ENCODE results near the gene TMC1. TPM values are rescaled to one million over a fixed set of nuclear protein-coding genes. Genes with fewer than 3 reads are reported as not detected.

The TMC1 gene
- total and polyA plus RNA-seq, 2 of the 8 experiments (the other 6 are each of a cell fraction or from before 2014, with no cell fraction given) = 0.95 to 0.98 TPM

DNA sequence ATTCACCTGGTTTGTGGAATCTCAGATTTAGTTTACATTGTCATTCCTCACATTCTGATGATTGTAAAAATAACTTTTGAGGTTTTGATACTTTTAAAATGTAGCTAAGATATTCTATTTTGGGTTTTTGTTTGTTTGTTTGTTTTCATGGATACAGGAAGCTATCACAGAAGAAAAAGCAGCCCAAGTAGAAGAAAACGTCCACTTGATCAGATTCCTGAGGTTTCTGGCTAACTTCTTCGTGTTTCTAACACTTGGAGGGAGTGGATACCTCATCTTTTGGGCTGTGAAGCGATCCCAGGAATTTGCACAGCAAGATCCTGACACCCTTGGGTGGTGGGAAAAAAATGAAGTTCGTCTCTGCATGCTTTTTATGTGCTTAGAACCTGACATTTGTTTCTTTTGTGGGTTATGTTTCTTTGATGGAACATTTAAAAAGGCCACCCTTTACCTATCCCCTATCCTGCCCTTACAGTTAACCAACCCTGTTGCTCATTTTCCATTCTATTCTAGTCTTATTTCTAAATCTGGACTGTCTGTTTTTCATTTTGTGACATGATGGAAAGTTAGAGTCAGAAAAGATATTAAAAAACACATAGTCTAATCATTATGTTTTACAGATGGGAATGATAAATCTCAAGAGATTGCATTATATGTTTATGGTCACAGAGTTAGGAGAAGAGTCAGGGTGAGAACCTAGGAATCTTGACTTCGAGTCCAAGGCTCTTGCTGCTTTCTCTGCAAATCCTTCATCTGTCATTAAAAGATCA, 267.7 kb downstream of the TMC1 start (continued):
- TF ChIP-seq, protein P1, sequence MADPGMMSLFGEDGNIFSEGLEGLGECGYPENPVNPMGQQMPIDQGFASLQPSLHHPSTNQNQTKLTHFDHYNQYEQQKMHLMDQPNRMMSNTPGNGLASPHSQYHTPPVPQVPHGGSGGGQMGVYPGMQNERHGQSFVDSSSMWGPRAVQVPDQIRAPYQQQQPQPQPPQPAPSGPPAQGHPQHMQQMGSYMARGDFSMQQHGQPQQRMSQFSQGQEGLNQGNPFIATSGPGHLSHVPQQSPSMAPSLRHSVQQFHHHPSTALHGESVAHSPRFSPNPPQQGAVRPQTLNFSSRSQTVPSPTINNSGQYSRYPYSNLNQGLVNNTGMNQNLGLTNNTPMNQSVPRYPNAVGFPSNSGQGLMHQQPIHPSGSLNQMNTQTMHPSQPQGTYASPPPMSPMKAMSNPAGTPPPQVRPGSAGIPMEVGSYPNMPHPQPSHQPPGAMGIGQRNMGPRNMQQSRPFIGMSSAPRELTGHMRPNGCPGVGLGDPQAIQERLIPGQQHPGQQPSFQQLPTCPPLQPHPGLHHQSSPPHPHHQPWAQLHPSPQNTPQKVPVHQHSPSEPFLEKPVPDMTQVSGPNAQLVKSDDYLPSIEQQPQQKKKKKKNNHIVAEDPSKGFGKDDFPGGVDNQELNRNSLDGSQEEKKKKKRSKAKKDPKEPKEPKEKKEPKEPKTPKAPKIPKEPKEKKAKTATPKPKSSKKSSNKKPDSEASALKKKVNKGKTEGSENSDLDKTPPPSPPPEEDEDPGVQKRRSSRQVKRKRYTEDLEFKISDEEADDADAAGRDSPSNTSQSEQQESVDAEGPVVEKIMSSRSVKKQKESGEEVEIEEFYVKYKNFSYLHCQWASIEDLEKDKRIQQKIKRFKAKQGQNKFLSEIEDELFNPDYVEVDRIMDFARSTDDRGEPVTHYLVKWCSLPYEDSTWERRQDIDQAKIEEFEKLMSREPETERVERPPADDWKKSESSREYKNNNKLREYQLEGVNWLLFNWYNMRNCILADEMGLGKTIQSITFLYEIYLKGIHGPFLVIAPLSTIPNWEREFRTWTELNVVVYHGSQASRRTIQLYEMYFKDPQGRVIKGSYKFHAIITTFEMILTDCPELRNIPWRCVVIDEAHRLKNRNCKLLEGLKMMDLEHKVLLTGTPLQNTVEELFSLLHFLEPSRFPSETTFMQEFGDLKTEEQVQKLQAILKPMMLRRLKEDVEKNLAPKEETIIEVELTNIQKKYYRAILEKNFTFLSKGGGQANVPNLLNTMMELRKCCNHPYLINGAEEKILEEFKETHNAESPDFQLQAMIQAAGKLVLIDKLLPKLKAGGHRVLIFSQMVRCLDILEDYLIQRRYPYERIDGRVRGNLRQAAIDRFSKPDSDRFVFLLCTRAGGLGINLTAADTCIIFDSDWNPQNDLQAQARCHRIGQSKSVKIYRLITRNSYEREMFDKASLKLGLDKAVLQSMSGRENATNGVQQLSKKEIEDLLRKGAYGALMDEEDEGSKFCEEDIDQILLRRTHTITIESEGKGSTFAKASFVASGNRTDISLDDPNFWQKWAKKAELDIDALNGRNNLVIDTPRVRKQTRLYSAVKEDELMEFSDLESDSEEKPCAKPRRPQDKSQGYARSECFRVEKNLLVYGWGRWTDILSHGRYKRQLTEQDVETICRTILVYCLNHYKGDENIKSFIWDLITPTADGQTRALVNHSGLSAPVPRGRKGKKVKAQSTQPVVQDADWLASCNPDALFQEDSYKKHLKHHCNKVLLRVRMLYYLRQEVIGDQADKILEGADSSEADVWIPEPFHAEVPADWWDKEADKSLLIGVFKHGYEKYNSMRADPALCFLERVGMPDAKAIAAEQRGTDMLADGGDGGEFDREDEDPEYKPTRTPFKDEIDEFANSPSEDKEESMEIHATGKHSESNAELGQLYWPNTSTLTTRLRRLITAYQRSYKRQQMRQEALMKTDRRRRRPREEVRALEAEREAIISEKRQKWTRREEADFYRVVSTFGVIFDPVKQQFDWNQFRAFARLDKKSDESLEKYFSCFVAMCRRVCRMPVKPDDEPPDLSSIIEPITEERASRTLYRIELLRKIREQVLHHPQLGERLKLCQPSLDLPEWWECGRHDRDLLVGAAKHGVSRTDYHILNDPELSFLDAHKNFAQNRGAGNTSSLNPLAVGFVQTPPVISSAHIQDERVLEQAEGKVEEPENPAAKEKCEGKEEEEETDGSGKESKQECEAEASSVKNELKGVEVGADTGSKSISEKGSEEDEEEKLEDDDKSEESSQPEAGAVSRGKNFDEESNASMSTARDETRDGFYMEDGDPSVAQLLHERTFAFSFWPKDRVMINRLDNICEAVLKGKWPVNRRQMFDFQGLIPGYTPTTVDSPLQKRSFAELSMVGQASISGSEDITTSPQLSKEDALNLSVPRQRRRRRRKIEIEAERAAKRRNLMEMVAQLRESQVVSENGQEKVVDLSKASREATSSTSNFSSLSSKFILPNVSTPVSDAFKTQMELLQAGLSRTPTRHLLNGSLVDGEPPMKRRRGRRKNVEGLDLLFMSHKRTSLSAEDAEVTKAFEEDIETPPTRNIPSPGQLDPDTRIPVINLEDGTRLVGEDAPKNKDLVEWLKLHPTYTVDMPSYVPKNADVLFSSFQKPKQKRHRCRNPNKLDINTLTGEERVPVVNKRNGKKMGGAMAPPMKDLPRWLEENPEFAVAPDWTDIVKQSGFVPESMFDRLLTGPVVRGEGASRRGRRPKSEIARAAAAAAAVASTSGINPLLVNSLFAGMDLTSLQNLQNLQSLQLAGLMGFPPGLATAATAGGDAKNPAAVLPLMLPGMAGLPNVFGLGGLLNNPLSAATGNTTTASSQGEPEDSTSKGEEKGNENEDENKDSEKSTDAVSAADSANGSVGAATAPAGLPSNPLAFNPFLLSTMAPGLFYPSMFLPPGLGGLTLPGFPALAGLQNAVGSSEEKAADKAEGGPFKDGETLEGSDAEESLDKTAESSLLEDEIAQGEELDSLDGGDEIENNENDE (IDR thresholded peaks at IDR 0.05; ENCODE audit: insufficient replicate concordance, low read length) = no peak
- TF ChIP-seq, protein P2, sequence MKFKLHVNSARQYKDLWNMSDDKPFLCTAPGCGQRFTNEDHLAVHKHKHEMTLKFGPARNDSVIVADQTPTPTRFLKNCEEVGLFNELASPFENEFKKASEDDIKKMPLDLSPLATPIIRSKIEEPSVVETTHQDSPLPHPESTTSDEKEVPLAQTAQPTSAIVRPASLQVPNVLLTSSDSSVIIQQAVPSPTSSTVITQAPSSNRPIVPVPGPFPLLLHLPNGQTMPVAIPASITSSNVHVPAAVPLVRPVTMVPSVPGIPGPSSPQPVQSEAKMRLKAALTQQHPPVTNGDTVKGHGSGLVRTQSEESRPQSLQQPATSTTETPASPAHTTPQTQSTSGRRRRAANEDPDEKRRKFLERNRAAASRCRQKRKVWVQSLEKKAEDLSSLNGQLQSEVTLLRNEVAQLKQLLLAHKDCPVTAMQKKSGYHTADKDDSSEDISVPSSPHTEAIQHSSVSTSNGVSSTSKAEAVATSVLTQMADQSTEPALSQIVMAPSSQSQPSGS (IDR thresholded peaks at IDR 0.05; ENCODE audit: low read length) = no peak
- TF ChIP-seq RFX5 (IDR thresholded peaks at IDR 0.05; ENCODE audit: borderline replicate concordance, low read depth, low read length) (no peak), SIX5 (IDR thresholded peaks at IDR 0.05; ENCODE audit: low read depth, low read length) (no peak), CHD2 (IDR thresholded peaks at IDR 0.05; ENCODE audit: low read length) (no peak), MAFK (IDR thresholded peaks at IDR 0.05; ENCODE audit: low read depth, low read length) (no peak), BCL11A (IDR thresholded peaks at IDR 0.05; ENCODE audit: low read depth in 2 of 2, low read length in 2 of 2) (no peak), EP300 (IDR thresholded peaks at IDR 0.05; ENCODE audit: borderline replicate concordance in 1 of 2, low read depth in 2 of 2, low read length in 2 of 2) (no peak)

Measured in H1 (cell line).